ENCODE measurements around the gene CBFA2T2. TPM values are rescaled to one million over a fixed set of nuclear protein-coding genes. Genes with fewer than 3 reads are reported as not detected.
A peak's percentile ranks its signal among the peaks of the same experiment; 100 is the strongest.

CBFA2T2 gene
- total and polyA plus RNA-seq, 2 donors (not counting 1 experiment from before 2014, with no cell fraction given) = 26.9 to 30.0 TPM

DNA sequence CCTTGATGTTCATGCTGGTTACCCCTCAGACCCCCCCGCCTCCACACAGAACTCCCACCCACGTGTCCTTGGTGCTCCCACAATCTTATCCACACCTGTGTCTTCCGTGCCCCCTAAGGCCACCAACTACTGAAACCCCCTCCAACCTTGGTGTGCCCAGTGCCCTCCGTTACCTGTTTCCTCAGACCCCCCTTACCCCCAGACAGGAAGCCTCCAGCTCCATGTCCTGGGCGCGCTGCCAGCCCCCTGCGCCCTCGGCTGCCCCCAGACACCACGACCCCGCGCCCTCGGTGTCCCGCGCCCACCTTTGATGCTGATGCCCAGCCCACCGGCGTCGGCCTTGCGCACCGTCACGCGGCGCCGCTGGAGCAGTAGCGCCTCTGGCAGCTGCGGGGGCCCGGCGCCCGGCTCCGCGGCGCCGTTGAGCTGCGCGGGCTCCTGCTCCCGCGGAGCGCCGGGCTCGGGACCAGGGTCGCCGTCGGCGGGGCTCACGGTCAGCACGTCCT is 46.8 kb upstream of the CBFA2T2 start:
- 3% methylated on average over 45 of the region's 45 CpGs for WGBS (ENCODE audit: insufficient coverage)
- intact Hi-C loops (cut with micrococcal nuclease) = loop anchor here (1.0 to 5.0 kb wide), 5 partner anchors 34 to 669 kb away; partner anchors contain the start of gene EIF2S2
- H3K27ac Mint-ChIP-seq = peak overlapping the region; percentile 56

More for the DNA sequence above, 46.8 kb upstream of the CBFA2T2 start:
- Histone ChIP-seq H3K4me1 (ENCODE audit: control insufficient read depth in 2 of 2, insufficient read depth in 2 of 2, low read length in 2 of 2) (peaks cover 13 to 23% of the 10 kb centered on the region in 2 donors), H3K27ac (ENCODE audit: low read length in 2 of 2) (no peak overlapping the region), H4K20me1 (ENCODE audit: control insufficient read depth, insufficient read depth, low read length, poor library complexity, severe bottlenecking) (no peaks in the 10 kb centered on the region), H3K36me3 (replicated peaks in 1 of 2; ENCODE audit: control extremely low read depth in 1 of 2, control insufficient read depth in 1 of 2, extremely low read depth in 1 of 2, insufficient read depth in 2 of 2, low read length in 1 of 2) (no peaks in the 10 kb centered on the region), H3K9ac (ENCODE audit: low read length) (peak overlapping the region; percentile 74), H3K27me3 (replicated peaks in 1 of 4; ENCODE audit: control extremely low read depth in 1 of 4, control insufficient read depth in 3 of 4, insufficient read depth in 4 of 4, low read length in 3 of 4) (no peaks in the 10 kb centered on the region), H3K4me2 (replicated peaks; ENCODE audit: low read depth, low read length, poor library complexity, severe bottlenecking) (peak overlapping the region; percentile 97), H3K79me2 (ENCODE audit: control insufficient read depth, insufficient read depth, low read length) (no peaks in the 10 kb centered on the region), H3K9me3 (ENCODE audit: control extremely low read depth in 1 of 3, control insufficient read depth in 2 of 3, insufficient read depth in 1 of 3, low read length in 2 of 3) (no peaks in the 10 kb centered on the region), H3K4me3 (ENCODE audit: control extremely low read depth in 1 of 5, extremely low read depth in 1 of 5, insufficient read depth in 1 of 5, low read depth in 2 of 5, low read length in 4 of 5) (peak overlapping the region in 4 of 5 experiments; percentile 11 to 81 (median 78)), H2AFZ (ENCODE audit: insufficient read depth, low read depth, low read length, poor library complexity, severe bottlenecking) (peak overlapping the region; percentile 83)
- no peak for DNase-seq
- ChIA-PET POLR2A (interaction anchor here (0.6 to 2.0 kb wide), 4 partner anchors 34 to 291 kb away, joined by 3 to 10 read pairs (median 6); no protein-coding TSS in a partner anchor), CTCF (interaction anchor here (0.6 to 4.3 kb wide), 5 partner anchors 35 to 619 kb away, joined by 3 to 33 read pairs (median 5); partner anchors contain the start of gene CDK5RAP1)
- Mint-ChIP-seq H3K4me3 (peak overlapping the region; percentile 83), H3K4me1 (peaks cover 31% of the 10 kb centered on the region), H3K27me3 (no peaks in the 10 kb centered on the region), H3K9me3 (ENCODE audit: insufficient read depth) (no peaks in the 10 kb centered on the region)
- TF ChIP-seq, protein P1, sequence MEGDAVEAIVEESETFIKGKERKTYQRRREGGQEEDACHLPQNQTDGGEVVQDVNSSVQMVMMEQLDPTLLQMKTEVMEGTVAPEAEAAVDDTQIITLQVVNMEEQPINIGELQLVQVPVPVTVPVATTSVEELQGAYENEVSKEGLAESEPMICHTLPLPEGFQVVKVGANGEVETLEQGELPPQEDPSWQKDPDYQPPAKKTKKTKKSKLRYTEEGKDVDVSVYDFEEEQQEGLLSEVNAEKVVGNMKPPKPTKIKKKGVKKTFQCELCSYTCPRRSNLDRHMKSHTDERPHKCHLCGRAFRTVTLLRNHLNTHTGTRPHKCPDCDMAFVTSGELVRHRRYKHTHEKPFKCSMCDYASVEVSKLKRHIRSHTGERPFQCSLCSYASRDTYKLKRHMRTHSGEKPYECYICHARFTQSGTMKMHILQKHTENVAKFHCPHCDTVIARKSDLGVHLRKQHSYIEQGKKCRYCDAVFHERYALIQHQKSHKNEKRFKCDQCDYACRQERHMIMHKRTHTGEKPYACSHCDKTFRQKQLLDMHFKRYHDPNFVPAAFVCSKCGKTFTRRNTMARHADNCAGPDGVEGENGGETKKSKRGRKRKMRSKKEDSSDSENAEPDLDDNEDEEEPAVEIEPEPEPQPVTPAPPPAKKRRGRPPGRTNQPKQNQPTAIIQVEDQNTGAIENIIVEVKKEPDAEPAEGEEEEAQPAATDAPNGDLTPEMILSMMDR (IDR thresholded peaks at IDR 0.05) = no peak
- no peak for TF ChIP-seq EZH2 (IDR thresholded peaks at IDR 0.05; ENCODE audit: borderline replicate concordance, insufficient read depth, low read depth, low read length, poor library complexity, severe bottlenecking)
- ATAC-seq (ENCODE audit: low read depth) = peak; percentile 3

All from B cell (primary cell).